GM21786 (cell line): ENCODE results near the gene GRB7.

Source experiments
- ATAC-seq: cut with Tn5 transposase; IDR thresholded peaks from one replicate; pipeline ENCODE4 v1.9.1; 2021; ENCODE audit not compliant: unreplicated experiment

GRB7 gene

DNA sequence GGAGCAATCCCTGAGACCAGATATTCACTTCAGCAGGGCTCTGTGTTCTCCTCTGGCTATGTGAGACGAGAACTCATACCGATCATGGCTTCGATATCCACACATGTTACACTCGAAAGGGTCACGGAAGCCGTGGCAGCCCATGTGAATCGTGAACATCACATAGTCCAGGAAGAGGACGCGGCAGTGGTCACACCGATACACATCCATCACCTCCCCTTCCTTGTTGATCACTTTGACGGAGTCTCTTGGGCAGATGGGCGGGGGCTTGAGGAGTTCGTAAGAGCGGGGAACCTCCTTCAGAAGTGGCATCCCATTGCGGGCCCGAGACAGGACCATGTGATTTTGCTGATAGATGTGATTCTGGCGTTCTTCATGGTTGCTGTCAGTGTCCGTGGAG, 28.0 kb downstream of the GRB7 start:
- no peak for ATAC-seq

GRCh38 chr17:39767147-39767546, 29.4 kb downstream of the GRB7 start:
- no peak for ATAC-seq

- peak; percentile 68 for ATAC-seq
Measured at GRCh38 chr17:39769974-39770587, 32.3 kb downstream of the GRB7 start.

GRCh38 chr17:39772415-39772814, 34.7 kb downstream of the GRB7 start:
- ATAC-seq = no peak

GRCh38 chr17:39772987-39773934, 35.5 kb downstream of the GRB7 start:
- ATAC-seq = no peak

- no peak for ATAC-seq
Measured at GRCh38 chr17:39774047-39774446, 36.3 kb downstream of the GRB7 start.

DNA sequence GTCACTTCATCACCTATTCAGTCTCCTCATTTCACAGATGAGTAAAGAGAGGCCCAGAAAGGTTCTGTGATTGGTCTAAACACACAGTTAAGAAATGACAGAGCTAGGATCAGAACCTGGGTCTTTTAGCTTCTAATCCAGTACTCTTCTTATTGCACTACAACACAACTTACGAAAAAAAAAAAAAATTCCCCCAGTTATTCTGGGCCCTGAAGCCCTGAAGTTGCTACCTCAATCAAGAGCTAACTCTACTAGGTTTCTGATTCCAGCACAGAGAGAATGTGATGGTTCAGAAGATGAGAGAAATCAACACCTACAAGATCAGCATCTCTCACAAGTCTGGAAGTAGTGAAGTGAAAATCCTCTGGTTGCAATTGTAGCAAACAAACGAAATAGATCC, 37.3 kb downstream of the GRB7 start:
- no peak for ATAC-seq

DNA sequence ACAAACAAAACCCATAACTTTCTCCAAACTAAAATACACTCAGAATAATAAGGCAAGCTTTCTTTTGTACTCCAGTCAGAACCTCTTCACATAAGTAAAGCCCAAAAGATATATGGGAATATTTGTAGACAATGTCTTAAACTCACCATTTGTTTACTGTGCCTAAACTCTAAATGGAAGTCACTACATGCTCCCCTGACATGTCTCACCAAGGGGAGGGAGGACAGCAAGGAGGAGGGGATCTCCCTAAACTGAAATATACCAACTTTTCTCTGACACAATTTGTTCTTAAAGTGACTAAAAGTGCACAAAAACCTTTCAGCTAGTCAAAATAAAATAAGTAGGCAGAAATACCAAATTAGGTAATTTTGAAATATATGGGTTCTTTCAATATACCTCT, 38.5 kb downstream of the GRB7 start:
- ATAC-seq = no peak

DNA sequence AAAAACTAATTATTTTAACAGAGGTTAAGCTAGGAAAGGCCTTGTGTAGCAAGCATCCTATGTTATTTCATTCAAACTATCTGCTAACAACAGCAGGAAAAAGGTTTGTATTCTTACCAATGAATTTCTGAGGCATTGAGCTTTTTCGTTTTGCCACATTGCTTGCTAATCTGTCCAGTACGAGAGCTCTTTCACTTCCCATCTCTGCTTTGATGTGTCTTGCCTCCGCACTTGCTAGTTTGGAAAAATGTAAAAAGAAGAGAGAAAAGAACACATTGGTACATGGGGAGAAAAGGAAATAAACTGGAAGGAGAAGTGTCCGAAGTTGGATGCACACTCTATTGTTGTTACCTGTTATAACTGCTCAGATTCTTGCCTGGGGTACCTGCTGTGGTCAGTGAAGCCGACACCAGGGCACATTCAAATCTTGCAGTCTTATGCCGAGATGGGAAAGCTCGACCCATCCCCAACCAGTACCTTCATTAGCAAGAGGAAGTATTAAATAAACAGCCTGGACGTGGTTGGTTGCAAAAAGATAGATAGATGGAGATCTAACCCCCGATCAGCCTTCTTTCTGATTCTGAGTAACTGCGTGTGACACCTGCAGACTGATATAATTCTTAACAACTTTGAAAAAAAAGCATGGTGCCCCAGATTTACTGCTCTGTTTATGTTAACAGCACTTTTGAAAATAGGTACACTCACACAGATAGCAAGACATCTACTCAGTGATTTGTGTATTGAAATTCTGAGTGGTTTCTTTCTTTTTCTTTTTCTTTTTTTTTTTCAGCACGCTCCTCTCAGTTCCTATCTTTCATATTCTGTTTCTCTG, 40.0 kb downstream of the GRB7 start:
- peak; percentile 57 for ATAC-seq

DNA sequence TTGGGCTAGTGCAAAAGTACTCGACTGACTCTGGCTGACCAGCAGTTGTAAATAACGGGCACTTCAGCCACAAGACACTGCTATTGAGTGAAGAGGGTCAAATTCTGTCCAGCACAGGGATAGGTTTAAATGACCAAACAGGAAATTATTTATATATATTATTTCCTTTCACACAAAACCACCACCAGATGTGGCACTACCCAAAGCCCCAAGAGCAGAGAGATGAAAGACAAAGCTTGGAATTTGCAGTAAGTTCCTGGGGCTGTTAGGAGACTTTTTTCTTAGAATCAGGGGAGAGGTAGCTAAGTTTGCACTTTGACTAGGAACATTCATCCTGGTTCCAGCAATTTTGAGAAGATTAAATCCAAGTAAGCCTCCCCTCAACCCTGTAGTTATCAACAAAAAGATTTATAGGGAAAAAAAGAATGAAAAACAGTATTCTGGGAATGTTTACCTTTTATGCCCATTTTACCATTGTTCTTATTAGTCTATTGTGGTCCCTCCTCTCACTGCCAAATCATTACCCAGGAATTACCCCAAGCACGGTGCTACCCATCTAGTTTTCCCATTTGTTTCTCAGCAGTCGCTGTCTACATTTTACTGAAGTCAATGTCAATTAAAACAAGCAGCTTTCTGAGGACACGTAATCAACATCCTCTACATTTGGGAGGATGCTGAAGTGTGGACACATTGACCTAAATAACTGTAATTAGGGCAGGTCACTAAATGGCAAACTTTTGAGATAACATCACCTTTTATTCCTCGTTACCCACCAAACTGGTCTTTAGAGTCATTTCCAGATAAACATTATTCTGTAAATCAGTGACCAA, 43.5 kb downstream of the GRB7 start:
- no peak for ATAC-seq

DNA sequence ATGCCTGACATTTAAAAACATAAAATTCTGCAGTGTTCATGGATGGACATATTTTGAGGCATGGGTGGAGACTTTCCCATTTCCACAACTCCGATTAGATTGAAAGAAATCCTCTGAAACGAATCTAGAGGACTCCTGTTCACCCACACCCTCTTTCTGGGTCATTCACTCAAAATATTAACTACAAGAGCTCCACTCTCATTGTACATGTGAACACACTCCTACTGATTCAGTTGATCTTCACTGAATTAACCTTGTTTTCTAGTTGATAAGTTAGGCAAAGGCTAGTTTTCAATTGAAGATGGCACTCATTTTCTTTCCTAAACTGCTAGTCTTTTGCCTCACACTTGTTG, 44.1 kb downstream of the GRB7 start:
- no peak for ATAC-seq

DNA sequence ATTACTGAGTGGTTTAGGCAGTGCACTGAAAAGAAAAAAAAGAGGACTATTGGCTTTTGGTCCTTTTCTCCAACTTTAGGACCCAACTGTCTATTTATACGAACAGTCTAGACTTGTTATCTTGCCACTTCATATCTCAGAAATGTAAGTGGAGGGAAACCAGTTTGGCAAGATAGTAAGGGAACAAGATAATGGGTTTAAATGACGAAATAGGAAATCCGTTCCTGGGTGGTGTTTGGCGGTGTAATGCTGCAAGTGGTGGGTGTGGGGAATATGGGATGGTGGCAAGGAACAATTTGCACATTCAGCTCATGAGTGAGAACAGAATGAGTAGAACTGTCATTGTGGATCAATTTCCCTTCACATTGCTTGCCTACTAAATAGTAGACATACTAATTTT, 44.7 kb downstream of the GRB7 start:
- ATAC-seq = no peak

- ATAC-seq = no peak
Measured at GRCh38 chr17:39782980-39783379, 45.2 kb downstream of the GRB7 start.

DNA sequence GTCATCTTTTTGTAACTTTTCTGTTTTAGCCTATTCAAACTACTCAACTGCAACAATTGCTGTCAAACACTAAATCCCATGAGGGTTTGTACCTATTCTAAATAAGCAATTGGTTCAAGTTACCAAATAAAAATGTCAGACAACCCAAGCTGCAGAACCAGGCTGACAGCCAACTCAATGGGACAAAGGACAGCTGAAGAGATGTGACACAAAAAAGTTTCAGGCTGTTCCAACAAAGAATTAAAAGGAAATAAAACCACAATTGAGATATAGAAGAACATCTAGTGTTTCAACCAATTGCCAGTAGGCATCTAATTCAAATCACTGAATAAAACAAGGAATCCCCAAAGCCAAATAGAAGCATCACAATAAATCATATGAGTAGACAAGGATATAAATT, 49.3 kb downstream of the GRB7 start:
- ATAC-seq = no peak

- no peak for ATAC-seq
Measured at GRCh38 chr17:39787743-39788484, 50.2 kb downstream of the GRB7 start.

DNA sequence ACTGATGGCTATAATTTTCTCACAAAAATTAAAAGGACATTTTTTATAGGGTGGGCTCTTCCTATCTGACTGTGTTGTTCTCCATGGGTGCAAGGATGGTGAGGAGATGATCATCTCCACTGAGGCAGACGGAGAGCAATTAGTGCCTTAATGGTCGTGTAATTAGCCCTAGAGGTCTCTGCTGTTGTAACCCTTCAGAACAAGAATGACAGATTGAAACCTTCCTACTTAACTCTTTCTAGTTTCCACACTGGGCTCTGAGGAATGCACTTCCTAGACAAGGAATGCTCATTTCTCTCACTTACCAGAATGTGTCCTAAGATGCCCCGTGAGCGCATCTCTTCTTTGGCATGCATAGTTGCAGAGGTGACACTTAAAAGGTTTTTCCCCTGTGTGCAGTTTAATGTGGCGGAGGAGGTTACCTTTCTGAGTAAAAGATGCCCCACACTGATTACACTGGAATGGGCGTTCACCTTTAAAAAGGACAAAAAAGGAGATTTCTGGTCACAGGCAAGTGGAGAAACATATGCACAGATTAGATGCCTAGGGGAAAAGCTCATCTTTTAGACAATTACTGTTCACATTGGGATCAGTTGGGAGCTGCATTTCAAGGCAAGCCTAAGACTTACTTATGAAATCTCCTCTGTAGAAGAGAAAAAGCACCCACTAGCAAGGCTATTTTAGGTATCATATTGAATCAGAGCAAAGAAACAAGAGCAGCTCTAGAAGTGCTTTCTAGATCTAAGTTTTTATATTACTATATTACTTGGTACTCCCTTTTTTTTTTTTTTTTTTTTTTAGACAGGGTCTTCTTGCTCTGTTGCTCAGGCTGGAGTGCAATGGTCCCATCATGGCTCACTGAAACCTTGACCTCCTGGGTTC, 53.6 kb downstream of the GRB7 start:
- ATAC-seq = no peak

GRCh38 chr17:39792526-39793221, 54.9 kb downstream of the GRB7 start:
- no peak for ATAC-seq

DNA sequence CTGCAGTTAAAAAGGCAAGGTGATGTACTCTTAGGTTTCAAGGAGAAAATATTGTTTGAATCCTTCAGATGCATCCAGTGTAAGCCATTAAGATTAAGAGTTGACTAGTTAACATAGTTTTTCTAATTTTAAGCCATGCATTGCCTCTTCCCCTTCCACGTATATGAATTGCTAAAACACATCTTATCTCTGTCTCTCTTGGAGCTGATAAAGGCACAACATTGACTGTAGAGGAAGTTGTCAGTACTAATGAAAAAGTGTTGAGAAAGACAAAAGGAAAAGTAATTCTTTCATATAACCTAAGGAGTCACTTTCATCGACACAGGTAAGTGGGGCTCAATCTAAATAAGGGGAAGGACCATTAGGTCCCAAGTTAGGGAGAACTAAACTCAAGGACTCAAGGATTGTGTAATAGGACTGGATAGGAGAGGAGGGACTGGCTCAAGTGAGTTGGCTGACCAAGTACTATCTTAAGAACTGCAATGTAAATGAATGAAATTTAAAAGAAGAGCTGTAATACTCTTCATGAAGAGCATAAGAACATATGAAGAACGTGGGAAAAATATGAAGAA, 55.6 kb downstream of the GRB7 start:
- no peak for ATAC-seq
